Activated CD8-positive, alpha-beta memory T cell treated with anti-CD3 and anti-CD28 coated beads, Interleukin-2, amount 10 ng/mL, durations not matched to agents 7 days and 5 days (primary cell): Measurements from ENCODE around the gene CERS1. TPM values are rescaled to one million over a fixed set of nuclear protein-coding genes. Genes with fewer than 3 reads are reported as not detected.

Experiments
- ATAC-seq: fragments of 150-1000 bp; cut with Tn5 transposase; one replicate; pipeline ENCODE4 v1.10.0; 2021; ENCODE audit warnings: moderate library complexity
- CTCF ChIA-PET: fragments of 350-600 bp; sonication (Branson Sonifier 250); formaldehyde crosslinking; loops from one replicate; lab custom pipeline; 2021; ENCODE audit warnings: antibody characterized with exemption; lab: Charles Lee
- DNase-seq: peaks from one replicate; pipeline ENCODE4 v3.0.0-alpha.2; 2020
- H3K27ac Mint-ChIP-seq: one replicate; pipeline ENCODE4 v1.8.0; 2021; ENCODE audit warnings: mild to moderate bottlenecking, mixed read lengths
- H3K27me3 Mint-ChIP-seq: one replicate; pipeline ENCODE4 v1.8.0; 2021; ENCODE audit warnings: mixed read lengths
- H3K36me3 Mint-ChIP-seq: one replicate; pipeline ENCODE4 v1.8.0; 2021; ENCODE audit warnings: mild to moderate bottlenecking, mixed read lengths
- H3K4me1 Mint-ChIP-seq: one replicate; pipeline ENCODE4 v1.8.0; 2021; ENCODE audit warnings: mixed read lengths
- H3K4me3 Mint-ChIP-seq: one replicate; pipeline ENCODE4 v1.8.0; 2021; ENCODE audit warnings: mild to moderate bottlenecking, moderate library complexity, mixed read lengths
- H3K9me3 Mint-ChIP-seq: one replicate; pipeline ENCODE4 v1.8.0; 2022; ENCODE audit warnings: low read depth, mixed read lengths
- total RNA-seq, 2 experiments: library from RNA; stranded (reverse); gene quantifications; one replicate each; pipeline ENCODE4 v1.2.3, GENCODE V29; 2021

CERS1 gene
- total RNA-seq, 2 experiments from 2014 or later: not detected

DNA sequence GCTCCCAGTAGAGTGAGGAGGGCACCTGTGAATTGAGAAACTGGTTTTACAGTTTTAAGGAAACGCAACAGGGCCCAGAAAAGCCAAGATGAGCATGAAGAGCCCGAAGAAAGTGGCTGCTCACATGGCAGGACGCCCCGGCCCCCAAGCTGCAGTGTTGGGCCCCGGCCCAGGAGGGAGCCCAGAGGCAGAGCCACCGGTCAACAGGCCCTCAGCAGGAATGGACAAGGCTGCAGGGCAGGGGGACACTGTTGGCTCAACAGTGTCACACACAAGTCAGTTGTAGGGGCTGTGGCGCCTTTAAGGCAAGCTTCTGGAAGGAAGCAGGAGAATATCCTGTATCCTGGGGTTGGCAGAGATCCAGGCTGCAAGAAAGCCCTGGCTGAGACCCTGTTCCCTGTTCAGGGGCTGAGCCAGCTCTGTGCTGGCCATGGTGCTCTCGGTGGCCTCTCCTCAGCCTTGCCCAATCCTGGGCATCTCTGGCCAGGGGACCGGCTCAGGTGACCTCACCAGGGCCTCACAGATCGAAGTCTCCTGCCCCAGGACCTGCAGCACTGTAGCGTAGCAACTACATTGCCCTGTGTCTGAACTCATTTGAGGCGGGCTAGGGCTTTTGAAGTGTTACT lies 36.2 kb downstream of the CERS1 start:
- H3K9me3 Mint-ChIP-seq: no peaks in the 10 kb centered on the region
- H3K27me3 Mint-ChIP-seq: no peaks in the 10 kb centered on the region
- CTCF ChIA-PET: interaction anchor here (0.8 to 1.5 kb wide), 2 partner anchors 11 to 13 kb away, joined by 3 to 4 read pairs; no protein-coding TSS in a partner anchor
- H3K4me1 Mint-ChIP-seq: peaks cover 3% of the 10 kb centered on the region
- no peak for DNase-seq
- peaks cover 37% of the 10 kb centered on the region for H3K36me3 Mint-ChIP-seq
- no peak overlapping the region for H3K4me3 Mint-ChIP-seq
- no peak for ATAC-seq
- no peak overlapping the region for H3K27ac Mint-ChIP-seq

DNA sequence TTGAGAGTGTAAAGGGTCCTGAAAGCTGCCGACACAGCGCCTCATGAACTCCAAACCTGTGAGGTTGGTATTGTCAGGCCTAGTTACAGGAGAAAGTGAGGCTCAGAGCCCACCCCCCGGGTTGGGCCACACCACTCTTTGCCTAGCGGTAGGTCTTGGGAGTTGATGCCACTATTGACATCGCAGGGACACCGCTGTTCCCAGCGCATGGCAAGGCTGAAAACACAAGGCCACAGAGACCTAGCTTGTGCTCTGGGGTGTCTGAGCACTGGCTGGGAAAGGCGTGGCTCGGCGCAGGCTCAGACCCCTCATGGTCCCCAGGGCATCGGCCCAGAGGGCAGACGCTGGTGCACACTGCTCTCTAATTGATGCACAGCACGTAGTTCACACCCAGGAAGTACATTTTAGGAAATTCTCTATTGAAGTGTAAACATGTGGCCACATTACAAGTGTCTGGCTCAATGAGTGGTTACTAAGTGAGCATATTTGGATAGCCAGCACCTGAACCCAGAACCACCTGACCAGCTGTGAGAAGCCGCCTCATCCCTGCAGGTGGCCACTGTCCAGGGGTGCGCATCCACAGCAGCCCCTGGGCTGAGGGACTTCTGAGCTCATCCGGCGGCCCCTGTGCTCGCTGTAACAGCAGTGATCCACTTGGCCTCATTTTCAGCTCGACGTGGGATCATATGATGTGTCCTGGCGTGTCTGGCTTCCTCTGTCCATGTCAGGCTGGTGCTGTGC lies 36.9 kb downstream of the CERS1 start:
- no peak for ATAC-seq
- Mint-ChIP-seq H3K27ac (no peak overlapping the region), H3K36me3 (peaks cover 38% of the 10 kb centered on the region), H3K27me3 (no peaks in the 10 kb centered on the region), H3K4me1 (peaks cover 3% of the 10 kb centered on the region), H3K4me3 (no peak overlapping the region), H3K9me3 (no peaks in the 10 kb centered on the region)
- DNase-seq: no peak
- CTCF ChIA-PET: interaction anchor here (0.8 to 1.4 kb wide), 2 partner anchors 11 to 12 kb away, joined by 3 to 6 read pairs; no protein-coding TSS in a partner anchor

DNA sequence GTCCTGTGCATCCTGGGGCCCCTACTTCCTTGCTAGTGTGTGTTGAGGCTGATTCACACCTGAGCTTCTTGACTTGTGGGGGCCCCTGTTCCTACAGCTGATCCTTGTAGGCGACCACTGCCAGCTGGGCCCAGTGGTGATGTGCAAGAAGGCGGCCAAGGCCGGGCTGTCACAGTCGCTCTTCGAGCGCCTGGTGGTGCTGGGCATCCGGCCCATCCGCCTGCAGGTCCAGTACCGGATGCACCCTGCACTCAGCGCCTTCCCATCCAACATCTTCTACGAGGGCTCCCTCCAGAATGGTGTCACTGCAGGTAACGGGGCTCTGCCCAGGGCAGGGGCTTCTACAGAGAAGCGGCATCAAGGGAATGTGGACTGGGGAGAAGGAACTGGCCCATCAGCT lies 38.7 kb downstream of the CERS1 start:
- Mint-ChIP-seq H3K27me3 (no peaks in the 10 kb centered on the region), H3K4me3 (no peak overlapping the region), H3K27ac (no peak overlapping the region), H3K36me3 (peaks cover 43% of the 10 kb centered on the region), H3K9me3 (no peaks in the 10 kb centered on the region), H3K4me1 (peaks cover 3% of the 10 kb centered on the region)
- ATAC-seq (no peak), DNase-seq (no peak)
- CTCF ChIA-PET: no interaction called here

DNA sequence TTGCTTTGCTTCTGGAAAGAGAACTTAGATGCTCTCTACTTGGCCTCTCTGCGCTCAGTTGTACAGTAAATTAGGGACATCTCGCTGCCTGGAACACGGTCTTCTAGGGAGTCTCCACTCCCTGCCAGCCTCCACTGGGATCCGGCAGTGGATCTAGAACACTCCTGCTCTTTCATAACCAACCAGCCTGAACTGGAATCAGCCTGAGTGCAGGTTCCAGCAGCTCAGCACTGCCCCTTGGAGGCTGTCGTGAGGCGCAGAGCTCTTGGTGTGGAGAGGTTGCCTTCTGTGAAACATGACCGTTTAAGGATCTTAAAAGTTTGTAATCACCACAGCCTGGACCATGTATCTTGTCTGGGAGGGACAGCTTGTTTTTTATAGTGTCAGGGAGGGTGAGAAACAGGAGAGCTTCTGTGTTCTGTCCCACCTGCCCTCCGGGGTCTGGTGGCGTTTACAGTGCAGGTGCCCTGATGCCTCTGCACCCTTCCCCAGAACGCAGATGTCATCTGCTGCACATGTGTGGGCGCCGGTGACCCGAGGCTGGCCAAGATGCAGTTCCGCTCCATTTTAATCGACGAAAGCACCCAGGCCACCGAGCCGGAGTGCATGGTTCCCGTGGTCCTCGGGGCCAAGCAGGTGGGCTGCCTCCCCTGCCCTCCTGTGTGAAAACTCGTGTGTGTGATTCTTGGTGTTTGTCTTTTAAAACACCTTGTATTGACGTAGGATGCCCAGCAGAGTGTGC lies 39.4 kb downstream of the CERS1 start:
- no peak for ATAC-seq
- no peaks in the 10 kb centered on the region for H3K27me3 Mint-ChIP-seq
- H3K9me3 Mint-ChIP-seq: no peaks in the 10 kb centered on the region
- peaks cover 40% of the 10 kb centered on the region for H3K36me3 Mint-ChIP-seq
- H3K4me3 Mint-ChIP-seq: no peak overlapping the region
- no peak overlapping the region for H3K27ac Mint-ChIP-seq
- no peak for DNase-seq
- CTCF ChIA-PET: interaction anchor here (1.0 to 1.9 kb wide), 4 partner anchors 10 to 337 kb away, joined by 3 to 9 read pairs (median 3); no protein-coding TSS in a partner anchor
- H3K4me1 Mint-ChIP-seq: peaks cover 3% of the 10 kb centered on the region

DNA sequence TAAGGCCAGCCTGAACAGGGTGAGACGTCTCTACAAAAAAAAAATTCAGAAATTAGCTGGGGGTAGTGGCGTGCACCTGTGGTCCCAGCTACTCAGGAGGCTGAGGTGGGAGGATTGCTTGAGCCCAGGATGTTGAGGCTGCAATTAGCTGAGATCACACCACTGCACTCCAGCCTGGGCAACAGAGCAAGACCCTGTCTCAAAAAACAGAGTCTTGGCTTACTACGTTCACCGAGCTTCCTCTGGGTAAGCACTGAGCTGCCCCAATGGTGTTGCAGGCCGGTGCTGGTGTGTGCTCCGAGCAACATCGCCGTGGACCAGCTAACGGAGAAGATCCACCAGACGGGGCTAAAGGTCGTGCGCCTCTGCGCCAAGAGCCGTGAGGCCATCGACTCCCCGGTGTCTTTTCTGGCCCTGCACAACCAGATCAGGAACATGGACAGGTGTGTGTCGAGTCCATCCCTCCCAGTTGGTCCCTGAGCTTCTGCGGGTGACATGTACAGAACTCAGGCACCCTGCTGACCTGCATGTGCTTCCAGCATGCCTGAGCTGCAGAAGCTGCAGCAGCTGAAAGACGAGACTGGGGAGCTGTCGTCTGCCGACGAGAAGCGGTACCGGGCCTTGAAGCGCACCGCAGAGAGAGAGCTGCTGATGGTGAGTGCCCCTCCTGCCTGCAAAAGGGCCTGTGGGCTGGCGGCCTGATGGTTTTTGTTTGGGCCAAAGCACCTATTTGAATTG lies 40.1 kb downstream of the CERS1 start:
- Mint-ChIP-seq H3K36me3 (peaks cover 41% of the 10 kb centered on the region), H3K27me3 (no peaks in the 10 kb centered on the region), H3K4me1 (peaks cover 2% of the 10 kb centered on the region), H3K9me3 (no peaks in the 10 kb centered on the region), H3K27ac (no peak overlapping the region), H3K4me3 (no peak overlapping the region)
- CTCF ChIA-PET: interaction anchor here (0.9 to 1.9 kb wide), 5 partner anchors 9 to 336 kb away, joined by 3 to 9 read pairs (median 3); no protein-coding TSS in a partner anchor
- no peak for ATAC-seq
- no peak for DNase-seq

DNA sequence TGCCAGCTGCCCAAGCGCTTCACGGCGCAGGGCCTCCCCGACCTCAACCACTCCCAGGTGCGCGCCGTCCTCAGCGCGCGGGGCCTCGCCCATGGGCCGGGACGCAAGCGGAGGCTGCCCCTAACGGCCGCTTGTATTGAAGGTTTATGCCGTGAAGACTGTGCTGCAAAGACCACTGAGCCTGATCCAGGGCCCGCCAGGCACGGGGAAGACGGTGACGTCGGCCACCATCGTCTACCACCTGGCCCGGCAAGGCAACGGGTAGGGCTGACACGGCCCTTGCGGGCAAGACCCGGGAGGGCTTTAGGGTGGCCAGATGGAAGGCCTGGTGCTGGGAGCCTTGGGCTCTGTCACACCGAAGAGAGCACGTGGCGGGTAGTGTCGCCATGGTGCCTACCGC lies 41.0 kb downstream of the CERS1 start:
- Mint-ChIP-seq H3K4me1 (peaks cover 6% of the 10 kb centered on the region), H3K9me3 (no peaks in the 10 kb centered on the region), H3K27me3 (no peaks in the 10 kb centered on the region), H3K4me3 (no peak overlapping the region), H3K36me3 (peaks cover 42% of the 10 kb centered on the region), H3K27ac (no peak overlapping the region)
- CTCF ChIA-PET: interaction anchor here (1.4 to 1.9 kb wide), 2 partner anchors 8 to 11 kb away, joined by 5 to 9 read pairs; no protein-coding TSS in a partner anchor
- ATAC-seq (no peak), DNase-seq (no peak)

DNA sequence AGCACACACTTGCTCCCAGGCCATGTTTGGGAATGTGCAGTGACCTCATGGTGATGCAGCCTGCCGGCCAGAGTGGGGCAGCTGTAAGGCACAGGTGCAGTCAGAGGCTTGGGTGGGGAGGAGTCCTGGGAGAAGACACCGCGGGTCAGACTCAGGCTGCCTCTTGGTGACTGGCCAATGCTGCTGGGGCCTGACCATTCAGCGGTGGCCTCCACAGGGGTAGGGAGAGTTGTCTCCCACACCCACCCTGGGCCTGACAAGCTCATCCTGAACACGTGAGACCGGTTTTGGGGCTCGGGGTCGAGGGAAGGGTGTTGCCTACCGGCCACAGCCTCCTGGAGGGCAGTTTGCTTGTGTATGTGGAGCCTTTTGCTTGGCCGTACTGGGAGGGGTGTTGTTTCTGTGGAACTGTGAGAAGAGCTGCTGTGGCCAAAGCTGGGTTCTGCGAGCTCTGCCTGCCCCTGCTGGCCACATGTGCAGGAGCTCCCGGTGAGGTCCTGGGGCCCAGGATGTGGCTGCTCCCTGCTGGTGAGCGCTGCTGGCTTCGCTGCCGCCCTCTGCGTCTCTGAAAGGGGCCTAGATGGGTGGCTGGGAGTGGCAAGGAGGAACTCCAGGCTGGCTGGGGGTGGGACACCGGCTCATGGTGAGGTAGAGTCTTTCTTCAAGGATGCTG lies 42.1 kb downstream of the CERS1 start:
- Mint-ChIP-seq H3K27me3 (no peaks in the 10 kb centered on the region), H3K36me3 (peaks cover 49% of the 10 kb centered on the region), H3K27ac (no peak overlapping the region), H3K4me1 (peaks cover 17% of the 10 kb centered on the region), H3K4me3 (no peak overlapping the region), H3K9me3 (no peaks in the 10 kb centered on the region)
- CTCF ChIA-PET: interaction anchor here (1.0 to 1.4 kb wide), 2 partner anchors 10 to 12 kb away, joined by 4 to 5 read pairs; no protein-coding TSS in a partner anchor
- no peak for DNase-seq
- no peak for ATAC-seq

DNA sequence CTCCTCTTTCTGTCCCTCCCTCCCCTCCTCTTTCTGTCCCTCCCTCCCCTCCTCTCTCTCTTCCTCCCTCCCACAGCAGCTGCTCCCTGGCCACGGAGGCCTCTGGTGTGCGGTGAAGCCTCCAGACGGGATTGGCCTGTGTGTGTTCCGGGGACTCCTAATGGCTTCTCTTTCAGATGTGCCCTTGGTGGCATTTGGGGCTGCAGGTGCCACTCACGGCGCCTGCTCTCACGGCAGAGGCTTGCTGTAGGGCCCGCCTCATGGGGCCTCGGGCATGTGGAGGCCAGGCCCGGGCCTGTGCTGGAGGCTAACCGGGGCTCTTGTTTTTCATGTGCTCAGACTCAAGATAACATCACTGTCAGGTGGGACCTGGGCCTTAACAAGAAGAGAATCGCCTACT lies 43.3 kb downstream of the CERS1 start:
- Mint-ChIP-seq H3K27me3 (no peaks in the 10 kb centered on the region), H3K9me3 (no peaks in the 10 kb centered on the region), H3K36me3 (peaks cover 46% of the 10 kb centered on the region), H3K27ac (no peak overlapping the region), H3K4me1 (peaks cover 29% of the 10 kb centered on the region), H3K4me3 (no peak overlapping the region)
- CTCF ChIA-PET: no interaction called here
- ATAC-seq (no peak), DNase-seq (no peak)

DNA sequence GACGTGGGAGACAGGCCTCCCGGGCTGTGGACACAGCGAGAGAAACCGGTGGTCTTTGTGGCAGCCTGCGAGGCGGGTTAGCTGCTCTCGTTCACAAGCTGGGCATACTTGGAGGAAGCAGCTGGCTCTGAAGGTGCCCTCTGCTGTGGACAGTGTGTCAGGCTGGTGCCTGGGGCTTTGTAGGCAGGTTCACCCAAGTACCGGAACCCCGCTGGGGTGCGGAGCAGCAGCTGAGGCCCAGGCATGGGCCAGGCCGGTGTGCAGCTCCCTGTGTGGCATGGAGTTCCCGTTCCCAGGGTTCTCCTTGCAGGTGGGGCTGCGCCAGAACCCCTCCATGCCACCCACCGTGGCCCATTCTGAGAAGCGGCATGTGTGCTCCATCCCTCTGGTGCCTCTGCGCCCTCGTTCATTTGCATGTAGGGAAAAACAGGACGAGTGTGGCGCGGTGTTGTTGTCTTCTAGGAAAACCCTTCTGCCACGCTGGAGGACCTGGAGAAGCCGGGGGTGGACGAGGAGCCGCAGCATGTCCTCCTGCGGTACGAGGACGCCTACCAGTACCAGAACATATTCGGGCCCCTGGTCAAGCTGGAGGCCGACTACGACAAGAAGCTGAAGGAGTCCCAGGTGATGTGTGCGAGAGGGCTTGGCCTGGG lies 44.2 kb downstream of the CERS1 start:
- Mint-ChIP-seq H3K36me3 (peaks cover 45% of the 10 kb centered on the region), H3K4me1 (peaks cover 38% of the 10 kb centered on the region), H3K27me3 (no peaks in the 10 kb centered on the region), H3K9me3 (no peaks in the 10 kb centered on the region), H3K27ac (no peak overlapping the region), H3K4me3 (no peak overlapping the region)
- no peak for ATAC-seq
- CTCF ChIA-PET: interaction anchor here (0.6 kb wide), 1 partner anchor 228 kb away, joined by 3 read pairs; no protein-coding TSS in a partner anchor
- no peak for DNase-seq

DNA sequence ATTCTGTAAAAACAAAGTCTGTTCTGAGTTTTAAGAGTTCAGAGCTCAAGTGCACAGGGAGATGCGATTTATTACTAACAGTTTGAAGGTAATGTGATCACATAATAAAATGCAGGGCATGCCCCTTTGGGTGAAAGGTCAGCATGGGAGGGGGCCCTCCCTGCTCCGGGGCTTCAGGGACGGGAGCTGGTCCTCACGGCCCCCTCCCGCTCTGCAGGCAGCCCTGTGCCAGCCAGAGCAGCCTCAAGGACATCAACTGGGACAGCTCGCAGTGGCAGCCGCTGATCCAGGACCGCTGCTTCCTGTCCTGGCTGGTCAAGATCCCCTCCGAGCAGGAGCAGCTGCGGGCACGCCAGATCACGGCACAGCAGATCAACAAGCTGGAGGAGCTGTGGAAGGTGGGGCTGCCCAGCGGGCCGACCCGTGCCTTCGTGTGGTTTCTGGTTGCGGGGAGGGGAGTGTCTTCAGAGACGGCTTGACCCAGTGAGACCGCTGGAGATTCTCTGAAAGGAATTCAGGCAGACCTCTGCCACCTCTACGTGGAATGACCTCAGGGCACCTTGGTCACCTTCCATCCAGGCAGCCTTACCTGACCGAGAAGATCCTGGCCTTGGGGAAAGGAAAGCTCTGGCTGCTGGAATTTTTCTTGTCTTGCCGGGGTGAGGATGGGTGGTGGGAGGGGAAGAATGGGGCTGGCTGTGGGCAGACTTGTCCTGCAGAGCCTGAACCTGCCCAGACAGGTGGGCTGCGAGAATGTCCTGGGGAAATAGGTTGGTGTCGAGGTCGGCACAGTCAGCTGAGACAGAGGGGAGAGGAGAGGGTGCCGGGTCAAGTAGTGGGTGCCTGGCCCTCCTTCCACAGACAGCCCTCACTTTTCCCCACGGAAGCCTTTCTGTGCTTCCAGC lies 45.2 kb downstream of the CERS1 start:
- Mint-ChIP-seq H3K27me3 (no peaks in the 10 kb centered on the region), H3K9me3 (no peaks in the 10 kb centered on the region), H3K27ac (no peak overlapping the region), H3K4me3 (no peak overlapping the region), H3K4me1 (peaks cover 48% of the 10 kb centered on the region), H3K36me3 (peaks cover 38% of the 10 kb centered on the region)
- CTCF ChIA-PET: interaction anchor here (0.6 to 5.9 kb wide), 4 partner anchors 17 to 463 kb away, joined by 3 to 58 read pairs (median 3); partner anchors contain the start of gene UPF1
- ATAC-seq: no peak
- DNase-seq: no peak

DNA sequence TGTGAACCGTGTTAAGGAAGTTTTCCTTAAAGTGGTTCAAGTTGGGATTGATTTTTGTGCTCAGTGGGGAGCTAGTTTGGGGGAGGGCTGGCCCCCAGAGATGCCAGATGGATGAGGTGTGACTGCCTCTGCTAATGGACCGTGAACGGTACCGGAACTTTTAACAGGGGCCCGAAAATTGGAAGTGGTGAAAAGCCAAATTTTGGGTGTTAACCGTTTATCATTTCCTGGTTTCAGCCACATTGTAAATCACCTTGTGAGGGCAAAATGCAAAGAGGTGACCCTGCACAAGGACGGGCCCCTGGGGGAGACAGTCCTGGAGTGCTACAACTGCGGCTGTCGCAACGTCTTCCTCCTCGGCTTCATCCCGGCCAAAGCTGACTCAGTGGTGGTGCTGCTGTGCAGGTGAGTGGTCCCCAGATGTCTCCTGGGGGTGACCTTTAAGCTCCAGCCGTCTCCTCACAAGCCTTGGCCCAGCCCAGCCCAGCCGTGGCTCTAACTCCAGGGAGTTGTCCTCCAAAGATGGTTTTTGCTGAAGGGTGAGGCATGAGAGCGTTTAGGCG lies 46.0 kb downstream of the CERS1 start:
- CTCF ChIA-PET: interaction anchor here (1.0 to 5.9 kb wide), 3 partner anchors 16 to 462 kb away, joined by 3 to 58 read pairs (median 3); partner anchors contain the start of gene UPF1
- Mint-ChIP-seq H3K36me3 (peaks cover 38% of the 10 kb centered on the region), H3K4me3 (no peak overlapping the region), H3K27me3 (no peaks in the 10 kb centered on the region), H3K4me1 (peaks cover 55% of the 10 kb centered on the region), H3K27ac (peak overlapping the region; percentile 76), H3K9me3 (no peaks in the 10 kb centered on the region)
- DNase-seq (no peak), ATAC-seq (no peak)
